Endothelial cell of hepatic sinusoid (primary cell): ENCODE measurements around the gene RNU4-1.
"Not testable (repeated sequence)": the region's sequence is repeated elsewhere in the genome, so short reads cannot be mapped to it uniquely, and the experiment has no call there.

Experiments
- in situ Hi-C: cut with HindIII; loops from 2 replicates; pipeline ENCODE4 v1.10.0; 2017; ENCODE audit warnings: low sequenced_read_pairs

Gene RNU4-1

GRCh38 chr12:120259418-120260202 lies 33.4 kb downstream of the RNU4-1 start:
- in situ Hi-C loops, result loop anchor here (10.0 kb wide), 1 partner anchor 55 kb away; the partner anchor contains the start of gene RPLP0

DNA sequence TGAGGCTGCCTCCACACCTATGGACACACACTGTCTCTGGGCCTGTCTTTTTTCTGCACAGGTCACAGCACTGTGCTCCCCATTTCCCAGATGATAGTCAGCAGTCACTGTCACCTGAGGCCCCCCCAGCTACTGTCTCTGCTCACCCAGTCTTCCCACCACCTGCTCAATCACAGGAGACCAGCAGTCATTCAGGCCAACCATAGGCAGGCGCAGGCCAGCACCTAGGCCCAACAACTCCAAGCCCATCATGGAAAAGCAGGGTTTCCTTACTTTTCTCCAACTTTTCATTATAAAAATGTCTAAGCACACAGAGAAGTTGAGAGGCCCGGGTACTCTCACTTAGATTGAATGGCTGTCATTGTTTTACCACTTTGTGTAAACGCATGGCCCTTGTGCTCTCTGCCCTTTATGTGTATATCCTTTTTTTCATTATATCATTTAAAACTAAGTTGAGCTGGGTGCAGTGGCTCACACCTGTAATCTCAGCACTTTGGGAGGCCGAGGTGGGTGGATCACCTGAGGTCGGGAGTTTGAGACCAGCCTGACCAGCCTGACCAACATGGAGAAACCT lies 34.6 kb downstream of the RNU4-1 start:
- in situ Hi-C loops, result no loop called here

- in situ Hi-C loops, result no loop called here
These were observed 35.8 kb downstream of the RNU4-1 start for GRCh38 chr12:120257041-120257821.

- in situ Hi-C loops, result no loop called here
These were observed 38.2 kb downstream of the RNU4-1 start for GRCh38 chr12:120254809-120255208.

DNA sequence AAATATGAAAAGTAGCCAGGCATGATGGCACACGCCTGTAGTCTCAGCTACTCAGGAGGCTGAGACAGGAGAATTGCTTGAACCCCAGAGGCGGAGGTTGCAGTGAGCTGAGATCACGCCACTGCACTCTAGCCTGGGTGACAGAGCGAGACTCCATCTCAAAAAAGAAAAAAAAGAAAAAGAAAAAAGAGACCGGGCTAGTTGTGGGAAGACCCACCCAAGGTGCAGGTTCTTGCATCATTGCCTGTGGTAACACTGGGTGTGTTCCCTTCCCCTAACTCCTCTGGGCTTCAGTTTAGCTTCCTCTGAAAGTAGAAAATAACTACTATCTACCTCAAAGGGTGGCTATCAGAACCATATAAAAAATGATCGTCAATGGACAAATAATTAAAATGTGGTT lies 39.7 kb downstream of the RNU4-1 start:
- in situ Hi-C loops, result not testable (repeated sequence)

DNA sequence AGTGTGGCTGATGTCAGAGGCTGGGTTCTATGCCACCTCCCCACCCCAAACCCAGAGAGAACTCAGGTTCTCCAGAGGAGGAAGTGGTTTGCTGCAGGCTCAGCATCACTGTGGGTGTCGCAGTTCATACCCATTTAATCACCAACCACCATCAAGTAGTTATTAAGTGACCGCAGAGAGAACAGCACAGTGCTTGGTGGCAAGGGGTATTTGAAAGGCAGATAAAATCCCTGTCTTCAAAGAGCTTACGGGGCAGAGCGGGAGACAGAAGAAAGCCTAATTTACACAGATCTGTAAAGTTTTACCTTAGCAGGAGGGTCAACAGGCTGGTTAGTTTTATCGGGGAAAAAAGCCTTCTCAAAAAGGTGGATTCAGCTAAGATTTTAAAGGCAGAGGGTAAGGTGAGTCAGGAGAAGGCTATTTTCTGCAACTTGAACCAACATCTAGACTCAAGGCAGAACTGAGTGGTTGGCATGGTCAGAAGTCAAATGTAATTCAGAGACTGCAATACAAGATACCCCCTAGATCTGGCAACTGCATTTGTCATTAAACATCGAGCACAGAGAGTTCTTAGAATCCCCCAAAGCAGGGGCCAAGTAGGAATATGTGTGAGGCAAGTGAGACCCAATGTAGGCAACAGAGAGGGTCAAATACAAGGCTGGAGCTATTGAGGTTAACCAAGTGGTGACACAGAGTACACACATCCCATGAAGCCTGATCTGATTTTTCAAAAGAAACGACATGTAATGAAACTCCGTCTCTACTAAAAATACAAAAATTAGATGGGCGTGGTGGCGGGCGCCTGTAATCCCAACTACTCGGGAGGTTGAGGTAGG lies 40.7 kb downstream of the RNU4-1 start:
- in situ Hi-C loops, result no loop called here

GRCh38 chr12:120251364-120252070 lies 41.5 kb downstream of the RNU4-1 start:
- in situ Hi-C loops, result not testable (repeated sequence)

- in situ Hi-C loops, result no loop called here
These were observed 42.9 kb downstream of the RNU4-1 start for GRCh38 chr12:120249875-120250795.

- in situ Hi-C loops, result no loop called here
These were observed 43.7 kb downstream of the RNU4-1 start for GRCh38 chr12:120249266-120249874.

DNA sequence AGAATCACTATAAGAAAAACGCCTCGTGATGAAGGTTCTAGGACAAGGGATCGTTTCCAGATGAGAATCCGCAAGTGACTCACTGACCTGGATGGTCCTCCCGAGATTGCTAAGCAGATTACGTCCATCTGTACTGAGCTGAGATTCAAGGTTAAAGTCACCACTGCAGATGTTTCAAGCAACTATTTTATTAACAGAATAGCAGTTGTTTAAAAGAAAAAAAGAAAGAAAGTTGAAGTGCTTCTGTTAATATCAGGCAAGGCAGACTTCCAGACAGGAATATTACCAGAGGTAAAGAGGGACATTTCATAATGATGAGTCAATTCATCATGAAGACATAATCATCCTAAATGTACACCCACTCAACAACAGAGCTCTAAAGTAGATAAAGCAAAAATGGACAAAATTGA lies 45.4 kb downstream of the RNU4-1 start:
- in situ Hi-C loops, result no loop called here

DNA sequence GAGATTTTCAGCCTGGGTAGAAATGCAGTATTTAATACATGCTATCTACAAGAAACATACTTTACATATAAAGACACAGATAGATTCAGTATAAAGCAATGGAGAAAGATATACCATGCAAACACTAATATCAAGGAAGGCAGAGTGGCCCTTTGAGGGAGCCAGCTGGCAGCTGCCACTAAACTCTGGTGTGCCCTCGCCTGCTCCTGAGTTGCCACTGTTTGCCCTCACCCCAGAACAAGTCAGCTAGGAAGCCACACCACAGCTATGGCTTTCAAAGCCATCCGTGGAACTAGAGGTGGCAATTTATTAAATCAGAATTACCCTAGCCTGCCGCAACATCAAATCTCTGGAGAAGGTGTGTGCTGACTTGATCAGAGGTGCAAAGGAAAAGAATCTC lies 45.9 kb downstream of the RNU4-1 start:
- in situ Hi-C loops, result no loop called here

DNA sequence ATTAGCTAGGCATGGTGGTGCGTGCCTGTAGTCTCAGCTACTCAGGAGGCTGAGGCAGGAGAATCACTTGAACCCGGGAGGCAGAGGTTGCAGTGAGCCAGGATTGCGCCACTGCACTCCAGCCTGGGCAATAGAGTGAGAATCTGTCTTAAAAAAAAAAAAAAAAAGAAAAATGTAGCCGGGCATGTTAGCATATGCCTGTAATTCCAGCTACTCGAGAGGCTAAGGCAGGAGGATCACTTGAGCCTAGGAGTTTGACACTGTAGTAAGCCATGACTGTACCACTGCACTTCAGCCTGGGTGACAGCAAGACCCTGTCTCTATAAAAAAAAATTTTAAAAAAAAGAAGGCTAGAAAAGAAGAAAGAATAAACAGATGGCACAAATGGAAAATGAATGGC lies 46.3 kb downstream of the RNU4-1 start:
- in situ Hi-C loops, result not testable (repeated sequence)
